ENCODE results near the gene TMEM63C. TPM values are rescaled to one million over a fixed set of nuclear protein-coding genes. Genes with fewer than 3 reads are reported as not detected.

The TMEM63C gene
- polyA plus RNA-seq, 1 donor (not counting 4 experiments of a cell fraction or from before 2014, with no cell fraction given): 0.66 TPM

GRCh38 chr14:77177702-77178101, 3.9 kb upstream of the TMEM63C start:
- H3K4me2 ChIP-seq (ENCODE audit: control insufficient read depth, extremely low read depth, insufficient read depth, low read depth, low read length): no peak overlapping the region
- TF ChIP-seq CTCF (optimal IDR thresholded peaks at IDR 0.05 in 1 of 3, IDR thresholded peaks at IDR 0.05 in 1 of 3, conservative IDR thresholded peaks at IDR 0.05 in 1 of 3; ENCODE audit: extremely low read depth in 1 of 3, insufficient read depth in 2 of 3, low read length in 3 of 3) (no peak), EZH2 (IDR thresholded peaks at IDR 0.05; ENCODE audit: low read length) (no peak)
- H3K79me2 ChIP-seq (ENCODE audit: control insufficient read depth, insufficient read depth, low read length): no peaks in the 10 kb centered on the region
- no peak for FAIRE-seq
- H3K9ac ChIP-seq (ENCODE audit: control insufficient read depth, extremely low read depth, insufficient read depth, low read length): no peak overlapping the region
- H3K27ac ChIP-seq (ENCODE audit: control insufficient read depth, insufficient read depth, low read length): no peak overlapping the region
- no peaks in the 10 kb centered on the region for H3K9me1 ChIP-seq (ENCODE audit: control insufficient read depth, extremely low read depth, insufficient read depth, low read length)
- H3K4me1 ChIP-seq (ENCODE audit: control insufficient read depth, extremely low read depth, insufficient read depth, low read length): no peaks in the 10 kb centered on the region
- no peaks in the 10 kb centered on the region for H3K27me3 ChIP-seq (ENCODE audit: control insufficient read depth, extremely low read depth, insufficient read depth, low read length)
- H3K36me3 ChIP-seq (ENCODE audit: control insufficient read depth in 2 of 2, extremely low read depth in 1 of 2, insufficient read depth in 2 of 2, low read length in 2 of 2): no peaks in the 10 kb centered on the region
- H3K4me3 ChIP-seq (ENCODE audit: control insufficient read depth in 2 of 3, extremely low read depth in 1 of 3, insufficient read depth in 2 of 3, low read depth in 1 of 3, low read length in 3 of 3): no peak overlapping the region
- dilution Hi-C loops (cut with MboI; ENCODE audit: extremely low pct_ligation_motif_present, low sequenced_read_pairs): no loop called here
- no peak for DNase-seq (ENCODE audit: low read depth, low spot score)
- no peaks in the 10 kb centered on the region for H4K20me1 ChIP-seq (ENCODE audit: control insufficient read depth, extremely low read depth, insufficient read depth, low read length)
- H3K9me3 ChIP-seq (ENCODE audit: control insufficient read depth, low read depth, low read length): no peaks in the 10 kb centered on the region
- no peak overlapping the region for H2AFZ ChIP-seq (ENCODE audit: control insufficient read depth, low read length)

DNA sequence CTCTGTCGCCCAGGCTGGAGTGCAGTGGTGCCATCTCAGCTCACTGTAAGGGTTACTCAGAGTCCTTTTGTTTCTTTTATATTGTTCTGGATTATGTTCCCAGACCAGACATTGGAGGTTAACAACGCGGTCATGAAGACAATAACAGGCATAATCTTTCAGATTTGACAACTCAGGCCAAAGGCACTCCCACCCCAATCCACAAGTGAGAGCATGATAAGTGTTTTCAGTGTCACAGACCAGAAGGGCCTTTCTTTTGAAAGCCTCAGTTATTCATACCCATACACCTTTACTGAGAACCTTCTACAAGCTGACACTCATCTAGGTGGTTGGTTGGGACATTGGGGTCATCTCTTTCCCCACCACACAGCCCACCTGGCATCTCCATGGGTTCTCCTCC, 2.9 kb upstream of the TMEM63C start:
- Histone ChIP-seq H3K9ac (ENCODE audit: control insufficient read depth, extremely low read depth, insufficient read depth, low read length) (no peak overlapping the region), H3K4me1 (ENCODE audit: control insufficient read depth, extremely low read depth, insufficient read depth, low read length) (no peaks in the 10 kb centered on the region), H2AFZ (ENCODE audit: control insufficient read depth, low read length) (no peak overlapping the region), H3K4me2 (ENCODE audit: control insufficient read depth, extremely low read depth, insufficient read depth, low read depth, low read length) (no peak overlapping the region), H3K27ac (ENCODE audit: control insufficient read depth, insufficient read depth, low read length) (no peak overlapping the region), H3K4me3 (ENCODE audit: control insufficient read depth in 2 of 3, extremely low read depth in 1 of 3, insufficient read depth in 2 of 3, low read depth in 1 of 3, low read length in 3 of 3) (no peak overlapping the region), H3K9me1 (ENCODE audit: control insufficient read depth, extremely low read depth, insufficient read depth, low read length) (no peaks in the 10 kb centered on the region), H3K36me3 (ENCODE audit: control insufficient read depth in 2 of 2, extremely low read depth in 1 of 2, insufficient read depth in 2 of 2, low read length in 2 of 2) (no peaks in the 10 kb centered on the region), H3K27me3 (ENCODE audit: control insufficient read depth, extremely low read depth, insufficient read depth, low read length) (no peaks in the 10 kb centered on the region), H4K20me1 (ENCODE audit: control insufficient read depth, extremely low read depth, insufficient read depth, low read length) (no peaks in the 10 kb centered on the region), H3K9me3 (ENCODE audit: control insufficient read depth, low read depth, low read length) (no peaks in the 10 kb centered on the region), H3K79me2 (ENCODE audit: control insufficient read depth, insufficient read depth, low read length) (no peaks in the 10 kb centered on the region)
- DNase-seq (ENCODE audit: low read depth, low spot score) (no peak), FAIRE-seq (no peak)
- dilution Hi-C loops (cut with MboI; ENCODE audit: extremely low pct_ligation_motif_present, low sequenced_read_pairs): no loop called here
- no peak for TF ChIP-seq EZH2 (IDR thresholded peaks at IDR 0.05; ENCODE audit: low read length)
- no peak for TF ChIP-seq CTCF (optimal IDR thresholded peaks at IDR 0.05 in 1 of 3, IDR thresholded peaks at IDR 0.05 in 1 of 3, conservative IDR thresholded peaks at IDR 0.05 in 1 of 3; ENCODE audit: extremely low read depth in 1 of 3, insufficient read depth in 2 of 3, low read length in 3 of 3)
